Gastrocnemius medialis (tissue), 4 donors: Measurements from ENCODE around the gene SETD3. TPM values are rescaled to one million over a fixed set of nuclear protein-coding genes. Genes with fewer than 3 reads are reported as not detected.

Experiments used
- ATAC-seq, 2 donors: fragments of 150-250 bp; one replicate each; pipeline ENCODE4 v1.9.1; 2016
- DNase-seq, 2 donors: peaks; one replicate each; pipeline ENCODE4 v3.0.0-alpha.2; 2019
- H3K27ac ChIP-seq, 4 donors: fragments of 200-600 bp; sonication (generic); 1 replicate in 1 of 4; 2 replicates in 3 of 4; pipeline ENCODE4 v1.5.1; 2016 to 2018; ENCODE audit warnings: mild to moderate bottlenecking in 2 of 4, moderate library complexity in 1 of 4
- H3K27me3 ChIP-seq, 3 donors: fragments of 200-600 bp; sonication (generic) in 2 of 3; 1 replicate in 1 of 3; 2 replicates in 2 of 3; pipeline versions ENCODE4 v1.5.1 to v1.6.0; 2016 to 2019; ENCODE audit warnings: mild to moderate bottlenecking in 1 of 3, moderate library complexity in 1 of 3
- H3K36me3 ChIP-seq, 2 donors: fragments of 200-600 bp; sonication (generic) in 1 of 2; one replicate each; pipeline ENCODE4 v1.5.1; 2017 to 2018
- H3K4me1 ChIP-seq, 2 donors: fragments of 200-600 bp; sonication (generic) in 1 of 2; one replicate each; pipeline ENCODE4 v1.5.1; 2016 to 2017; ENCODE audit warnings: mild to moderate bottlenecking in 2 of 2
- H3K4me3 ChIP-seq, 4 donors: fragments of 200-600 bp; sonication (generic) in 3 of 4; 1 replicate in 1 of 4; 2 replicates in 3 of 4; pipeline ENCODE4 v1.5.1; 2016 to 2019; ENCODE audit warnings: mild to moderate bottlenecking in 2 of 4
- H3K9me3 ChIP-seq, 3 donors: fragments of 200-600 bp; sonication (generic) in 2 of 3; 1 replicate in 1 of 3; 2 replicates in 2 of 3; pipeline ENCODE4 v1.5.1; 2016 to 2019
- POLR2A ChIP-seq, 2 donors: fragments of 450-650 bp; IDR thresholded peaks; one replicate each; pipeline ENCODE4 v1.6.1; 2017; ENCODE audit warnings: antibody characterized with exemption in 2 of 2, mild to moderate bottlenecking in 2 of 2, moderate library complexity in 2 of 2
- in situ Hi-C, 4 donors: fragments of 200-750 bp; cut with MboI; loops; one replicate each; pipeline versions ENCODE4 v1.15.0 to v1.8.0; 2017; ENCODE audit warnings: low sequenced_read_pairs in 4 of 4
- intact Hi-C: fragments of 100-400 bp; cut with DNase I; formaldehyde crosslinking; loops from one replicate; pipeline ENCODE4 v1.15.1; 2023; ENCODE audit warnings: low total_unique reads
- total RNA-seq, 4 donors: library from RNA; depleted of rRNA; stranded (reverse); fragments of >200 nt; gene quantifications; one replicate each; pipeline versions ENCODE4 v1.1.0 to v1.2.3, GENCODE V29; 2016
- TF ChIP-seq, protein P1 (sequence below), 5 experiments: fragments of 450-650 bp in 3 of 5; fragments of 200-600 bp in 2 of 5; sonication (generic) in 2 of 5; IDR thresholded peaks in 4 of 5; conservative IDR thresholded peaks in 1 of 5; 1 replicate in 4 of 5; 2 replicates in 1 of 5; pipeline ENCODE4 v1.5.1; 2016 to 2019; ENCODE audit warnings: antibody characterized with exemption in 5 of 5, mild to moderate bottlenecking in 3 of 5, moderate library complexity in 3 of 5

The SETD3 gene
- total RNA-seq, 4 donors from 2014 or later = 116 to 170 (median 117) TPM

DNA sequence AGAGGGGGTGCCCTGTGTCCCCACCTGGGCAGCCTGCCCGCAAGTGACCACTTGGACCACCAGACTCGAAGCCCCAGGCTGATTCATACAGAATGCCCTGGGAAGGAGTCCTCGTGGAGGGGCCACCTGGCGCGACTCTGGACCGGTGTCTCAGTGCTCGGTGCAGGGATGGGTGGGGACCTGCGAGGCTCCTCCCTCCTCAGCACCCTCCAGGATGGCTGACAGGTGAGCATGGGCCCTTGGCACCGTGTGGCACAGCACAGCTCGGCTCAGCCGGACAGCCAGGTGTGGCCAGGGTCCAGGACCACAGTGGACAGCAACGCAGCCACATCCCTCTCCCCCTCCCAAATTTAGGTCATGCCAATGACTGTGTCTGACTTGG, 45.0 kb upstream of the SETD3 start:
- intact Hi-C loops (no loop called here), in situ Hi-C loops (loop anchor here in 3 of 4 donors (10.0 kb wide), 2 partner anchors 99 to 109 kb away; no protein-coding TSS in a partner anchor)
- Histone ChIP-seq H3K27ac (peak overlapping the region in 1 of 4 donors; percentile 46), H3K36me3 (no peaks in the 10 kb centered on the region), H3K9me3 (no peaks in the 10 kb centered on the region), H3K27me3 (no peaks in the 10 kb centered on the region), H3K4me1 (no peaks in the 10 kb centered on the region), H3K4me3 (no peak overlapping the region)
- DNase-seq (no peak), ATAC-seq (no peak)
- TF ChIP-seq, protein P1, sequence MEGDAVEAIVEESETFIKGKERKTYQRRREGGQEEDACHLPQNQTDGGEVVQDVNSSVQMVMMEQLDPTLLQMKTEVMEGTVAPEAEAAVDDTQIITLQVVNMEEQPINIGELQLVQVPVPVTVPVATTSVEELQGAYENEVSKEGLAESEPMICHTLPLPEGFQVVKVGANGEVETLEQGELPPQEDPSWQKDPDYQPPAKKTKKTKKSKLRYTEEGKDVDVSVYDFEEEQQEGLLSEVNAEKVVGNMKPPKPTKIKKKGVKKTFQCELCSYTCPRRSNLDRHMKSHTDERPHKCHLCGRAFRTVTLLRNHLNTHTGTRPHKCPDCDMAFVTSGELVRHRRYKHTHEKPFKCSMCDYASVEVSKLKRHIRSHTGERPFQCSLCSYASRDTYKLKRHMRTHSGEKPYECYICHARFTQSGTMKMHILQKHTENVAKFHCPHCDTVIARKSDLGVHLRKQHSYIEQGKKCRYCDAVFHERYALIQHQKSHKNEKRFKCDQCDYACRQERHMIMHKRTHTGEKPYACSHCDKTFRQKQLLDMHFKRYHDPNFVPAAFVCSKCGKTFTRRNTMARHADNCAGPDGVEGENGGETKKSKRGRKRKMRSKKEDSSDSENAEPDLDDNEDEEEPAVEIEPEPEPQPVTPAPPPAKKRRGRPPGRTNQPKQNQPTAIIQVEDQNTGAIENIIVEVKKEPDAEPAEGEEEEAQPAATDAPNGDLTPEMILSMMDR (IDR thresholded peaks at IDR 0.05 in 4 of 5, conservative IDR thresholded peaks at IDR 0.05 in 1 of 5) = no peak
- TF ChIP-seq POLR2A (IDR thresholded peaks at IDR 0.05) = no peak

DNA sequence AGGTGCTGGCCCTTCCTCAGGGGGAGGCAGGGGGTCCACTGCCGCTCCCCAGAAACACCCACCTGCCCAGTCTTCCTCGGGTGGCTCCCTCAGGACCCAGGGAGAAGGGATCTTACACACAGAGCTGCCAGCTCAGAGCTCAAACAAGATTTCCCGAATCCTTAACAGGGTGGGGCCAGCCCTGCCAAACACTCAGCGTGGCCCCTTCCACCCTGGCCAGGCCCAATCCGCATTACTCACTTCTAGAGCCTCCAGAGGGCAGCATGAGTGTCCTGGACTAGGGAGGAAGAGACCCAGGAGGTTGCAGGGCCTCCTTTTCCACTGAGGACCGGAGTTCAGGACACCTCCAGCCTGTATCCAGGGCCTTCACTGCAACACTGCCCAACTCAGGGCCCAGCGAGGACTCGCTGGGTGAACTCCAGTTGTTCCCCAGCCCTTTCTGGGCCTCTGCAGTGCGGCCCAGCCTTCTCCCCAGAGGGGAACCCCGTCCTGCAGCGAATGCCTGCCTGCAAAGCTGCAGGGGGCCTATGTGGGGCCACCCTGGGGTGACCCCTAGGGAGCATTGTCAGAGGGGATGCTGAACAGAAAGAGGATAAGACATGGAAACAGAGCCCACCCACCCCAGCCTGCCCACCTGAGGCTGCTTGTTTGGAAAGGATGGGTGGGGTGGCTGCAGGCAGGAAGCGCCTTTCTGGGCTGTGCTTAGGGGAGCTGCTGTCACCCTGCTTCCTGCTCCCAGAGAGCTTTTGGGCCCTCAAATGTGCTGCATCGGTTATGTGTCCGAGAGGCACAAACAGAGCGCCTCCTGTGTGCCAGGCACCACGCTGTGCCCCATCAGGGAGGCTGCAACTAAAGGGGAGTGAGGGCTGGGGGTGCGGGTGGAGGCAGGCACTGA, 44.4 kb upstream of the SETD3 start:
- H3K27ac ChIP-seq = peak overlapping the region in 2 of 4 donors; percentile 4 to 46
- no peaks in the 10 kb centered on the region for H3K4me1 ChIP-seq
- in situ Hi-C loops = loop anchor here (5.0 to 10.0 kb wide), 3 partner anchors 100 to 110 kb away; no protein-coding TSS in a partner anchor
- H3K9me3 ChIP-seq = no peaks in the 10 kb centered on the region
- no peak overlapping the region for H3K4me3 ChIP-seq
- H3K36me3 ChIP-seq = no peaks in the 10 kb centered on the region
- ATAC-seq (peak in 1 of 2 donors; percentile 28), DNase-seq (no peak)
- H3K27me3 ChIP-seq = no peaks in the 10 kb centered on the region
- TF ChIP-seq, protein P1 (IDR thresholded peaks at IDR 0.05 in 4 of 5, conservative IDR thresholded peaks at IDR 0.05 in 1 of 5) = no peak
- no peak for TF ChIP-seq POLR2A (IDR thresholded peaks at IDR 0.05)
- intact Hi-C loops = no loop called here

DNA sequence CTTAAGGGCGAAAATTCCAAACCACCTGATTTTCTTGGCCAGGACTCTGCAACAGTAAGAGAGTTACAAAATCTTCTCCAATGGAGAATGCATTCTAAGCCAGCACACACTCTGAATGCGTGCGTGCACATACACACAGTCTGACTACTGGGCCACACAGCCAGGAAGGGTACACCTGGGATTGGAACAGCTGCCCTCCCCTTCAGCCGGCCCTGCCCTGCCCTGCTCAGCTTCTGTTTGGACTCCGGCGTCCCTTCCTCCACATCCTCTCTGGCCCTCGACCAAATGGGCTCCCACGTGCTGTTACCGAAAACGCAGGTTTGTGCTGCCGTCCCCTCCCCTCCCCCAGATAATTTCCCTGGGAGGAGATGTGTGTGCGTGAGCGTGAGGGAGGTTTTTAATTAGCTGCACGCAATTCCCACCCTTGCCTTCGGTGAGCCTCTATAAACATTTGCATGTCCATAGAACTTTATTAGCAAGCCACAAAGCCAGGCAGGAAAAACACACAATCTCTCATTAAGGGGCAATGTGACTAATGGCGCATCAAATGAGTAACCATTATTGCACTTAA, 43.5 kb upstream of the SETD3 start:
- Histone ChIP-seq H3K27me3 (no peaks in the 10 kb centered on the region), H3K27ac (peak overlapping the region in 1 of 4 donors; percentile 21), H3K36me3 (no peaks in the 10 kb centered on the region), H3K9me3 (no peaks in the 10 kb centered on the region), H3K4me3 (no peak overlapping the region), H3K4me1 (no peaks in the 10 kb centered on the region)
- intact Hi-C loops = no loop called here
- in situ Hi-C loops = loop anchor here (5.0 to 10.0 kb wide), 3 partner anchors 101 to 111 kb away; no protein-coding TSS in a partner anchor
- ATAC-seq (no peak), DNase-seq (no peak)
- TF ChIP-seq, protein P1 (IDR thresholded peaks at IDR 0.05 in 4 of 5, conservative IDR thresholded peaks at IDR 0.05 in 1 of 5) = no peak
- TF ChIP-seq POLR2A (IDR thresholded peaks at IDR 0.05) = no peak

DNA sequence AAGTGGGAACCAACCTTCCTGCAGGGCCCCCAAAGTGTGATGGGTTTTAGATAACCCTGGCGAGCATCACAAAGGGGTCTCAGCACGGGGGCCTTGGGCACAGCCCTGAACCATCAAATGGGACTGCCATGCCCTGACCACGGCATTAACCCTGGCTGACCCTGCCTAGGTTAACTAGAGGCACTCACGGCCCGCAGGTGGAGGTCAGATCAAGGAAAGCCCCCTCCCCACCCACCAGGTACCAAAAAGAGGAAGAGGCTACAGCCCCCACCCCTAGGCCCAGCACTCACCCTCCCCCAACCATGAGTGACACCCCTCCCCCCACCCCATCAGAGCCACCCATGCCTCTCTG, 43.0 kb upstream of the SETD3 start:
- intact Hi-C loops = no loop called here
- H3K9me3 ChIP-seq = no peaks in the 10 kb centered on the region
- no peaks in the 10 kb centered on the region for H3K36me3 ChIP-seq
- no peak overlapping the region for H3K4me3 ChIP-seq
- no peaks in the 10 kb centered on the region for H3K27me3 ChIP-seq
- TF ChIP-seq, protein P1 (IDR thresholded peaks at IDR 0.05 in 4 of 5, conservative IDR thresholded peaks at IDR 0.05 in 1 of 5) = no peak
- no peak for TF ChIP-seq POLR2A (IDR thresholded peaks at IDR 0.05)
- DNase-seq (no peak), ATAC-seq (no peak)
- peak overlapping the region in 1 of 4 donors; percentile 21 for H3K27ac ChIP-seq
- in situ Hi-C loops = loop anchor here (5.0 to 10.0 kb wide), 3 partner anchors 101 to 111 kb away; no protein-coding TSS in a partner anchor
- H3K4me1 ChIP-seq = no peaks in the 10 kb centered on the region
